Mucosa of descending colon (tissue), 3 donors: ENCODE measurements around the gene IFNLR1. TPM values are rescaled to one million over a fixed set of nuclear protein-coding genes. Genes with fewer than 3 reads are reported as not detected.

Experiments used
- ATAC-seq: fragments of 200-7000 bp; cut with Tn5 transposase; one replicate; pipeline ENCODE4 v1.9.1; 2020; ENCODE audit warnings: mild to moderate bottlenecking, moderate library complexity
- DNase-seq, 3 donors: peaks; one replicate each; pipeline ENCODE4 v3.0.0-alpha.2; 2020
- H3K36me3 ChIP-seq: fragments of 200-600 bp; one replicate; pipeline ENCODE4 v1.8.0; 2021; ENCODE audit warnings: low read depth, mild to moderate bottlenecking
- H3K4me1 ChIP-seq: fragments of 200-600 bp; one replicate; pipeline ENCODE4 v1.8.0; 2021; ENCODE audit warnings: low read depth, mild to moderate bottlenecking
- H3K4me3 ChIP-seq: fragments of 200-600 bp; one replicate; pipeline ENCODE4 v1.8.0; 2021; ENCODE audit warnings: mild to moderate bottlenecking
- H3K9me3 ChIP-seq: fragments of 200-600 bp; one replicate; pipeline ENCODE4 v1.8.0; 2021; ENCODE audit warnings: mild to moderate bottlenecking
- CTCF ChIP-seq: fragments of 200-600 bp; IDR thresholded peaks from one replicate; pipeline ENCODE4 v1.8.0; 2022; ENCODE audit warnings: antibody characterized with exemption, mild to moderate bottlenecking
- intact Hi-C, 2 donors: fragments of 100-400 bp; cut with DNase I in 1 of 2; cut with micrococcal nuclease in 1 of 2; formaldehyde crosslinking; loops; one replicate each; pipeline versions ENCODE4 v1.11.0 to v1.11.1; 2022; cut with DNase I, micrococcal nuclease
- total RNA-seq, 3 donors: library from RNA; stranded (reverse); fragmentation: NEBNext Ultra II Directional in 2 of 3; extraction: Animal tissue kit (Norgen Biotek cat#: 25700) in 2 of 3; gene quantifications; one replicate each; pipeline versions ENCODE4 v1.2.1 to v1.2.4, GENCODE V29; 2021 to 2023
- donor health status: DM: no; HTN: no; CAD: no; lungs with moderate emphysema.
- donor health status: DM: no; HTN: no; CAD: no.
- donor health status: DM: no; HTN: yes; CAD: no.

Gene IFNLR1
- total RNA-seq, 3 donors from 2014 or later, result 5.3 to 24.0 (median 18.8) TPM

GRCh38 chr1:24221246-24221645, 34.2 kb upstream of the IFNLR1 start:
- intact Hi-C loops, result no loop called here
- no peaks in the 10 kb centered on the region for H3K9me3 ChIP-seq
- DNase-seq (no peak), ATAC-seq (no peak)
- H3K36me3 ChIP-seq, result no peaks in the 10 kb centered on the region
- H3K4me1 ChIP-seq, result no peaks in the 10 kb centered on the region
- no peak overlapping the region for H3K4me3 ChIP-seq
- TF ChIP-seq CTCF, result no peak

GRCh38 chr1:24216276-24217074, 29.4 kb upstream of the IFNLR1 start:
- DNase-seq, result no peak
- Histone ChIP-seq H3K4me3 (no peak overlapping the region), H3K9me3 (no peaks in the 10 kb centered on the region), H3K4me1 (no peaks in the 10 kb centered on the region), H3K36me3 (no peaks in the 10 kb centered on the region)
- TF ChIP-seq CTCF, result no peak
- ATAC-seq, result no peak
- intact Hi-C loops, result no loop called here

GRCh38 chr1:24215226-24215814, 28.2 kb upstream of the IFNLR1 start:
- Histone ChIP-seq H3K4me1 (no peaks in the 10 kb centered on the region), H3K4me3 (no peak overlapping the region), H3K36me3 (no peaks in the 10 kb centered on the region), H3K9me3 (no peaks in the 10 kb centered on the region)
- intact Hi-C loops, result no loop called here
- no peak for ATAC-seq
- TF ChIP-seq CTCF, result no peak
- DNase-seq, result no peak

- Histone ChIP-seq H3K4me3 (no peak overlapping the region), H3K4me1 (no peaks in the 10 kb centered on the region), H3K9me3 (no peaks in the 10 kb centered on the region), H3K36me3 (no peaks in the 10 kb centered on the region)
- no peak for DNase-seq
- TF ChIP-seq CTCF, result no peak
- intact Hi-C loops, result no loop called here
- no peak for ATAC-seq
Measured at GRCh38 chr1:24212376-24212775, 25.3 kb upstream of the IFNLR1 start.

- no peak for TF ChIP-seq CTCF
- Histone ChIP-seq H3K4me3 (no peak overlapping the region), H3K4me1 (no peaks in the 10 kb centered on the region), H3K36me3 (no peaks in the 10 kb centered on the region), H3K9me3 (no peaks in the 10 kb centered on the region)
- intact Hi-C loops, result no loop called here
- no peak for ATAC-seq
- no peak for DNase-seq
Measured at GRCh38 chr1:24210195-24210627, 23.1 kb upstream of the IFNLR1 start.
